Gastrocnemius medialis (tissue), 4 donors: Measurements from ENCODE around the gene GREB1L. TPM values are rescaled to one million over a fixed set of nuclear protein-coding genes. Genes with fewer than 3 reads are reported as not detected.

ENCODE experiments used
- ATAC-seq, 2 donors: fragments of 150-250 bp; one replicate each; pipeline ENCODE4 v1.9.1; 2016
- DNase-seq, 2 donors: peaks; one replicate each; pipeline ENCODE4 v3.0.0-alpha.2; 2019
- H3K27ac ChIP-seq, 4 donors: fragments of 200-600 bp; sonication (generic); 1 replicate in 1 of 4; 2 replicates in 3 of 4; pipeline ENCODE4 v1.5.1; 2016 to 2018; ENCODE audit warnings: mild to moderate bottlenecking in 2 of 4, moderate library complexity in 1 of 4
- H3K27me3 ChIP-seq, 3 donors: fragments of 200-600 bp; sonication (generic) in 2 of 3; 1 replicate in 1 of 3; 2 replicates in 2 of 3; pipeline versions ENCODE4 v1.5.1 to v1.6.0; 2016 to 2019; ENCODE audit warnings: mild to moderate bottlenecking in 1 of 3, moderate library complexity in 1 of 3
- H3K36me3 ChIP-seq, 2 donors: fragments of 200-600 bp; sonication (generic) in 1 of 2; one replicate each; pipeline ENCODE4 v1.5.1; 2017 to 2018
- H3K4me1 ChIP-seq, 2 donors: fragments of 200-600 bp; sonication (generic) in 1 of 2; one replicate each; pipeline ENCODE4 v1.5.1; 2016 to 2017; ENCODE audit warnings: mild to moderate bottlenecking in 2 of 2
- H3K4me3 ChIP-seq, 4 donors: fragments of 200-600 bp; sonication (generic) in 3 of 4; 1 replicate in 1 of 4; 2 replicates in 3 of 4; pipeline ENCODE4 v1.5.1; 2016 to 2019; ENCODE audit warnings: mild to moderate bottlenecking in 2 of 4
- H3K9me3 ChIP-seq, 3 donors: fragments of 200-600 bp; sonication (generic) in 2 of 3; 1 replicate in 1 of 3; 2 replicates in 2 of 3; pipeline ENCODE4 v1.5.1; 2016 to 2019
- POLR2A ChIP-seq, 2 donors: fragments of 450-650 bp; IDR thresholded peaks; one replicate each; pipeline ENCODE4 v1.6.1; 2017; ENCODE audit warnings: antibody characterized with exemption in 2 of 2, mild to moderate bottlenecking in 2 of 2, moderate library complexity in 2 of 2
- in situ Hi-C, 4 donors: fragments of 200-750 bp; cut with MboI; loops; one replicate each; pipeline versions ENCODE4 v1.15.0 to v1.8.0; 2017; ENCODE audit warnings: low sequenced_read_pairs in 4 of 4
- intact Hi-C: fragments of 100-400 bp; cut with DNase I; formaldehyde crosslinking; loops from one replicate; pipeline ENCODE4 v1.15.1; 2023; ENCODE audit warnings: low total_unique reads
- total RNA-seq, 4 donors: library from RNA; depleted of rRNA; stranded (reverse); fragments of >200 nt; gene quantifications; one replicate each; pipeline versions ENCODE4 v1.1.0 to v1.2.3, GENCODE V29; 2016
- TF ChIP-seq, protein P1 (sequence below), 5 experiments: fragments of 450-650 bp in 3 of 5; fragments of 200-600 bp in 2 of 5; sonication (generic) in 2 of 5; IDR thresholded peaks in 4 of 5; conservative IDR thresholded peaks in 1 of 5; 1 replicate in 4 of 5; 2 replicates in 1 of 5; pipeline ENCODE4 v1.5.1; 2016 to 2019; ENCODE audit warnings: antibody characterized with exemption in 5 of 5, mild to moderate bottlenecking in 3 of 5, moderate library complexity in 3 of 5

The GREB1L gene
- total RNA-seq, 4 donors from 2014 or later: 4.4 to 14.4 (median 7.4) TPM

DNA sequence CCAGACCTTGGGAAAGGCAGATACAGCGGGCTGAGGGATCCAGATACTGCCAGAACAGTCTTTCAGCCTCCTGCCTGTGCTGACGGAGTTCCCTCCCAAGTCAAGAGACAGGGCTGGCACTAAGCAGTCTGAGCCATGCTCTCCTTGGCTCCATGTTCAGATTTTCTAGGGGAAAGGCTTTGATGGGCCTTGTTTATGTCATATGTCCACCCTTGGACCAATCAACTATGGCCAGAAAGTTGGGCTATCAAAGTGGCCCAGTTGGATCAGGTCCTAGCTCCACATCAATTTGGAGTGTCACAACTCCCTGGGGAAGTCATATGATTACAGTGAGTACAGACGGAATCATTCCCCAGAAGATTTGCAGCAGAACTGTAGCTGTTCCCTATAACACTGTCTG lies 152.0 kb downstream of the GREB1L start:
- Histone ChIP-seq H3K36me3 (peaks cover 0 to 7% of the 10 kb centered on the region in 2 donors), H3K27ac (no peak overlapping the region), H3K4me1 (no peaks in the 10 kb centered on the region), H3K27me3 (no peaks in the 10 kb centered on the region), H3K4me3 (no peak overlapping the region), H3K9me3 (no peaks in the 10 kb centered on the region)
- DNase-seq: no peak
- ATAC-seq: peak; percentile 35 to 53
- intact Hi-C loops (no loop called here), in situ Hi-C loops (loop anchor here in 2 of 4 donors (25.0 kb wide), 1 partner anchor 107 kb away; no protein-coding TSS in a partner anchor)
- no peak for TF ChIP-seq POLR2A (IDR thresholded peaks at IDR 0.05)
- TF ChIP-seq, protein P1, sequence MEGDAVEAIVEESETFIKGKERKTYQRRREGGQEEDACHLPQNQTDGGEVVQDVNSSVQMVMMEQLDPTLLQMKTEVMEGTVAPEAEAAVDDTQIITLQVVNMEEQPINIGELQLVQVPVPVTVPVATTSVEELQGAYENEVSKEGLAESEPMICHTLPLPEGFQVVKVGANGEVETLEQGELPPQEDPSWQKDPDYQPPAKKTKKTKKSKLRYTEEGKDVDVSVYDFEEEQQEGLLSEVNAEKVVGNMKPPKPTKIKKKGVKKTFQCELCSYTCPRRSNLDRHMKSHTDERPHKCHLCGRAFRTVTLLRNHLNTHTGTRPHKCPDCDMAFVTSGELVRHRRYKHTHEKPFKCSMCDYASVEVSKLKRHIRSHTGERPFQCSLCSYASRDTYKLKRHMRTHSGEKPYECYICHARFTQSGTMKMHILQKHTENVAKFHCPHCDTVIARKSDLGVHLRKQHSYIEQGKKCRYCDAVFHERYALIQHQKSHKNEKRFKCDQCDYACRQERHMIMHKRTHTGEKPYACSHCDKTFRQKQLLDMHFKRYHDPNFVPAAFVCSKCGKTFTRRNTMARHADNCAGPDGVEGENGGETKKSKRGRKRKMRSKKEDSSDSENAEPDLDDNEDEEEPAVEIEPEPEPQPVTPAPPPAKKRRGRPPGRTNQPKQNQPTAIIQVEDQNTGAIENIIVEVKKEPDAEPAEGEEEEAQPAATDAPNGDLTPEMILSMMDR (IDR thresholded peaks at IDR 0.05 in 4 of 5, conservative IDR thresholded peaks at IDR 0.05 in 1 of 5): no peak

DNA sequence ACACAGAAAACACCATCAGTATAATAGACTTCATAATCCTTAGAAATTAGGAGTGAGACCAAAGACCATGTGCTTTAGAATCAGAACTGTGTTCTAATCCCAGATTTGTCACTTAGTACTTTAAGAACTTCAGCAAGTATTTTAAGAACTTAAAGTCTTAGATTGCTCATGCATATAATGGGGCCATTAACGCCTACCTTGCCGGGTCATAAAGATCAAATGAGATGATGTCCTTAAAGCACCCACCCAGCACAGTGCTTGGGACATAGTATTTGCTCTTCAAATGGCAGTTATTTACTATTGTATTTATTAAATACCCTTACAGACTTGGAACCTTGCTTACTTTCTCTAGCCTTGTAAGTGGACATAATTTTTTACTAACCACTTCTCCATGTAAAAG lies 156.1 kb downstream of the GREB1L start:
- intact Hi-C loops: no loop called here
- Histone ChIP-seq H3K27me3 (no peaks in the 10 kb centered on the region), H3K27ac (no peak overlapping the region), H3K4me3 (no peak overlapping the region), H3K4me1 (no peaks in the 10 kb centered on the region), H3K36me3 (peaks cover 0 to 18% of the 10 kb centered on the region in 2 donors), H3K9me3 (no peaks in the 10 kb centered on the region)
- in situ Hi-C loops: loop anchor here in 2 of 4 donors (25.0 kb wide), 1 partner anchor 111 kb away; no protein-coding TSS in a partner anchor
- ATAC-seq (no peak), DNase-seq (no peak)
- TF ChIP-seq POLR2A (IDR thresholded peaks at IDR 0.05): no peak
- TF ChIP-seq, protein P1 (IDR thresholded peaks at IDR 0.05 in 4 of 5, conservative IDR thresholded peaks at IDR 0.05 in 1 of 5): no peak

DNA sequence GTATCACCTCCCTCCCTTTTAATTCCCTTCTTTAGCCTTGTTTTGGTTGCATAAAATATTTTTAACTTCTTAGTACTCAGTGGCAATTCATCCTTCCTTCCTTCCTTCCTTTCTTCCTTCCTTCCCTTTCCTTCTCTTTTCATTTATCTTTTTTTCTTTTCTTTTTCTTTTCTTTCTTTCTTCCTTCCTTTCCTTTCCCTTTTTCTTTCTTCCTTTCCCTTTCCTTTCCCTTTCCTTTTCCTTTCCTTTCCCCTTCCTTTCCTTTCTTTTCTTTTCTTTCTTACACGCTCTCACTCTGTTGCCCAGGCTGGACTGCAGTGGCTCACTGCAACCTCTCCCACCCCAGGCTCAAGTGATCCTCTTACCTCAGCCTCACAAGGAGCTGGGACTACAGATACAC lies 160.2 kb downstream of the GREB1L start:
- in situ Hi-C loops: no loop called here
- no peak for TF ChIP-seq POLR2A (IDR thresholded peaks at IDR 0.05)
- TF ChIP-seq, protein P1 (IDR thresholded peaks at IDR 0.05 in 4 of 5, conservative IDR thresholded peaks at IDR 0.05 in 1 of 5): no peak
- ATAC-seq: no peak
- peaks cover 0 to 11% of the 10 kb centered on the region in 2 donors for H3K36me3 ChIP-seq
- peak overlapping the region in 1 of 4 donors; percentile 3 for H3K27ac ChIP-seq
- H3K9me3 ChIP-seq: no peaks in the 10 kb centered on the region
- DNase-seq: no peak
- intact Hi-C loops: no loop called here
- H3K4me3 ChIP-seq: no peak overlapping the region
- no peaks in the 10 kb centered on the region for H3K4me1 ChIP-seq
- H3K27me3 ChIP-seq: no peaks in the 10 kb centered on the region

DNA sequence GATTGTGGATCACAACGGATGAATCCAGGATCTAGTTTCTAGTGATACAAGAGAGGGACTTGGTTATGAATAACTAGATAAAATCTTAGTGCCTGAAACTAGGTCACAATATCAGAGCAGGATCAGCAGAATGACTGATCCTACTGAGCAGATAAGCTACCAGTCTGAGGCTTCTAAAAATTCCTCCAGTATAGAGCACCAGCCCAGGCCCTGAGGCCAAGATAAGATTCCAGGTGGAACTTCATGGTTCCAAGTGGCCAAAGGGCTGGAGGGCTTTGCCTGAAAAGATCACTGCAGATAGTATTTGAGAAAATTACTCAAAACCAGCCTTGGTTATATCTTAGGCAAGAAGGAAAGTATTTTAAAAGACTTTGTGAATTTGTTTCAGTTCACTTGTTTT lies 162.4 kb downstream of the GREB1L start:
- TF ChIP-seq, protein P1 (IDR thresholded peaks at IDR 0.05 in 4 of 5, conservative IDR thresholded peaks at IDR 0.05 in 1 of 5): no peak
- TF ChIP-seq POLR2A (IDR thresholded peaks at IDR 0.05): no peak
- Histone ChIP-seq H3K9me3 (no peaks in the 10 kb centered on the region), H3K27ac (peak overlapping the region in 1 of 4 donors; percentile 6), H3K4me1 (no peaks in the 10 kb centered on the region), H3K36me3 (peaks cover 0 to 11% of the 10 kb centered on the region in 2 donors), H3K4me3 (no peak overlapping the region), H3K27me3 (no peaks in the 10 kb centered on the region)
- intact Hi-C loops: no loop called here
- DNase-seq (no peak), ATAC-seq (no peak)
- in situ Hi-C loops: no loop called here

DNA sequence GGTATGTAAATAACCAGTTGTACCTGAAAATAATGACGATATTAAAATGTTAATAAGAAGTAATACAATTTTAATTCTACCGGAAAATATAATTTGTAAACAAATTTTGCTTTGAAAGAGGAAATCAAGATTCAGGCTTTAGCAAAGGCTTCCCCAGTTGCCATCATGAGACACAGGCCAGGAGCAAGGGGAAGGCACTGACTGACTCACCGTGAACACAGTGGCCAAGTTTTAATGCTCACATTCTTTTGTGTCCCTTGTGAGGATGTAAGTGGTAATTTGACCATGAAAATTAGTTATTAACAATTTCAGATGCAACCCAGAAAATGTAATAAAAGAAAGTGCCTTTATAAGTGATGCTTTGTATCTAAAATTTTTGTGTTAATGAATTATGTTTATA lies 164.1 kb downstream of the GREB1L start:
- DNase-seq (no peak), ATAC-seq (no peak)
- TF ChIP-seq, protein P1 (IDR thresholded peaks at IDR 0.05 in 4 of 5, conservative IDR thresholded peaks at IDR 0.05 in 1 of 5): no peak
- TF ChIP-seq POLR2A (IDR thresholded peaks at IDR 0.05): no peak
- intact Hi-C loops (no loop called here), in situ Hi-C loops (no loop called here)
- H3K27me3 ChIP-seq: no peaks in the 10 kb centered on the region
- no peak overlapping the region for H3K4me3 ChIP-seq
- no peaks in the 10 kb centered on the region for H3K9me3 ChIP-seq
- H3K27ac ChIP-seq: no peak overlapping the region
- H3K4me1 ChIP-seq: no peaks in the 10 kb centered on the region
- peaks cover 0 to 5% of the 10 kb centered on the region in 2 donors for H3K36me3 ChIP-seq
